Panc1 (cell line): ENCODE results near the gene CBS. TPM values are rescaled to one million over a fixed set of nuclear protein-coding genes. Genes with fewer than 3 reads are reported as not detected.
"Not testable (repeated sequence)": the region's sequence is repeated elsewhere in the genome, so short reads cannot be mapped to it uniquely, and the experiment has no call there.

Experiments used
- ATAC-seq: fragments of 200-7000 bp; cut with Tn5 transposase; 2 replicates; pipeline ENCODE4 v1.9.1; 2020; ENCODE audit warnings: mild to moderate bottlenecking, moderate library complexity
- Bru-seq: library from RNA; stranded (reverse); fragments of 400-500 nt; gene quantifications from one replicate; lab custom pipeline; 2021; lab: Mats Ljungman, UMichigan
- BruChase-seq, 2 experiments: library from RNA; stranded (reverse); fragments of 400-500 nt; gene quantifications; one replicate each; lab custom pipeline; 2021; lab: Mats Ljungman, UMichigan
- BruUV-seq: library from RNA; stranded (reverse); fragments of 400-500 nt; replicated peaks from 2 replicates; lab custom pipeline; 2021; lab: Mats Ljungman, UMichigan
- CTCF ChIA-PET: fragments of 300-600 bp; sonication (Branson Sonifier 250); formaldehyde crosslinking; loops from one replicate; lab custom pipeline; 2022; ENCODE audit warnings: antibody characterized with exemption; lab: Charles Lee
- POLR2A ChIA-PET: fragments of 300-600 bp; sonication (Branson Sonifier 250); formaldehyde crosslinking; loops from one replicate; lab custom pipeline; 2022; ENCODE audit warnings: antibody characterized with exemption; lab: Charles Lee
- DNase-seq: peaks from one replicate; pipeline ENCODE4 v3.0.0-alpha.2; 2010; ENCODE audit warnings: low read depth, low spot score
- H3K27ac ChIP-seq: 2 replicates; pipeline ENCODE4 v1.5.1; 2011; ENCODE audit warnings: mild to moderate bottlenecking, low read length, inconsistent platforms
- H3K27me3 ChIP-seq: fragments of 200-500 bp; sonication (Bioruptor generic); 2 replicates; pipeline ENCODE4 v1.6.0; 2014; ENCODE audit warnings: low read length, inconsistent platforms; ENCODE audit not compliant: control insufficient read depth, insufficient read depth
- H3K36me3 ChIP-seq: fragments of 200-500 bp; sonication (Bioruptor generic); 2 replicates; pipeline ENCODE4 v1.5.1; 2014; ENCODE audit warnings: inconsistent platforms, mild to moderate bottlenecking, low read length, moderate library complexity; ENCODE audit not compliant: control insufficient read depth, insufficient read depth
- H3K4me1 ChIP-seq: 2 replicates; pipeline ENCODE4 v1.5.1; 2011; ENCODE audit warnings: inconsistent platforms, mild to moderate bottlenecking, low read length, moderate library complexity; ENCODE audit not compliant: control insufficient read depth, insufficient read depth
- H3K4me3 ChIP-seq, 2 experiments: 2 replicates each; pipeline ENCODE4 v1.5.1; 2011 to 2012; ENCODE audit warnings: low read depth in 2 of 2, low read length in 2 of 2, mild to moderate bottlenecking in 2 of 2, inconsistent platforms in 1 of 2, moderate library complexity in 1 of 2
- H3K9me3 ChIP-seq: fragments of 200-500 bp; sonication (Bioruptor generic); 2 replicates; pipeline ENCODE4 v1.5.1; 2014; ENCODE audit warnings: low read depth, mild to moderate bottlenecking, inconsistent platforms, low read length, moderate library complexity; ENCODE audit not compliant: control insufficient read depth, insufficient read depth
- in situ Hi-C: cut with HindIII; loops from 2 replicates; pipeline ENCODE4 v1.10.0; 2016; ENCODE audit warnings: low sequenced_read_pairs, low pct_unique_long_range_greater_than_20kb
- intact Hi-C: fragments of 100-400 bp; cut with micrococcal nuclease; formaldehyde crosslinking; loops from one replicate; pipeline ENCODE4 v1.10.0; 2022; ENCODE audit not compliant: unreplicated experiment
- long read RNA-seq: library from polyadenylated mRNA; unstranded; transcript quantifications from one replicate; pipeline ENCODE4 v2.0.0, GENCODE V29; 2021; ENCODE audit not compliant: unreplicated experiment
- polyA plus RNA-seq: library from polyadenylated mRNA; unstranded; fragments of >200 nt; gene quantifications from one replicate; pipeline ENCODE4 v1.2.1, GENCODE V29; 2012; ENCODE audit warnings: missing spikeins; ENCODE audit not compliant: insufficient read length
- total RNA-seq: library from RNA; stranded (reverse); gene quantifications from one replicate; pipeline ENCODE4 v1.2.1, GENCODE V29; 2021; ENCODE audit not compliant: unreplicated experiment

CBS gene
- total RNA-seq = 62.5 TPM
- polyA plus RNA-seq = 137 TPM
- percentile 40 among the genes with signal in this experiment for Bru-seq, nascent RNA
- percentile 43 among the genes with signal in this experiment for BruChase-seq, experiment 1, labeled RNA remaining after a 2-hour chase
- percentile 45 among the genes with signal in this experiment for BruChase-seq, experiment 2, labeled RNA remaining after a 6-hour chase
- long read RNA-seq, transcript CBS-201 (17 exons, 2,583 nt) = minor isoform, 5 of 135 reads
- long read RNA-seq, transcript CBS-204 (17 exons, 2,605 nt) = major isoform, 74 of 135 reads
- long read RNA-seq, partial matches to known transcripts = 24 of 135 reads
- long read RNA-seq, other reads (novel, unspliced or antisense) = 30 of 135 reads

DNA sequence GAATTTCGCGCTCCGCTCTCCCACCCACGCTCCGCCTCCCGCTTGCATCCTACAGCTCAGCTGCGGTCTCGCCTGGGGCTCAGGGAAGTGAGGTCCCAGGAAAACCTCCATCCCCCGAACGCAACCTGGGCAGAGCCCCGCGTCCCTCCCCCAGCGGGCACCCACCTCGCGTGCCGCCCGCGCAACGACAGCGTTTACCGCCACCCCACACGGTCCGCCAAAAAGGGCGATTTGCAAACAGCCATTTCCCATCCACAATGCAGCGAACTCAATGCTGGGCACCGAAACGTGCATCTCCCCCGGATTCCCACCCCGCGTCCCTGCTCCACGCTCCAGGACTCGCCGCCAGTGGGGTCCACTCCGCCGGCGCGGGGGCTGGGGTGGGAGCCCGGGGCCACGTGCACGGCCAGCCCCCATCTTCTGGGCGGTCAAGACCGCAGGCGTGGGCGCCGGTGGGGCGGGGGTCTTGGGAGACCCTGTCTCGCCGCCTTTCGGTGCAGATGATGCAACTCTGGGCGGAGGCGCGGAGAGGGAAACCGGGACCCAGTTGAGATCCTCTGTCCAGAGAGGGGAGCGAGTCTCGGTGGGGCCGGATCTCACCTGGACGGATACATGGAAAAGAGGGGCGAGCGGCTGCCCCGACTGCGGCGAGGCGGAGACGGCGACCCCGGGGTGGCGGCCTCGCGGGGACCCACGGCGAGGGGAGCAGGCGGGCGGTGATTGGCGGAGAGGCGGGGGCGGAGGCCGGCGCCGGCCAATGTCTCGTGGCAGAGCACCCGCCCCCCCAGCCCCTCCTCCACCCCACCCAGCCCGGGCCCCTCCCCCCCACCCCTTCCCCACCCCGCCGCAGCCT lies at the start of gene CBS:
Gene CBS (minus strand): TSS at position 666 of the 853 bp plus-strand sequence. CDS start 3,642 bp downstream, outside the sequence.
- POLR2A ChIA-PET, H3K27me3 ChIP-seq, BruUV-seq, H3K9me3 ChIP-seq, H3K27ac ChIP-seq, H3K4me1 ChIP-seq, intact Hi-C loops, H3K36me3 ChIP-seq, DNase-seq, H3K4me3 ChIP-seq, in situ Hi-C loops, CTCF ChIA-PET: not testable (repeated sequence)
- peak; percentile 62 for ATAC-seq

GRCh38 chr21:43115956-43116355 lies 40.3 kb upstream of the CBS start:
- ATAC-seq, H3K4me1 ChIP-seq, H3K4me3 ChIP-seq, H3K36me3 ChIP-seq, CTCF ChIA-PET, H3K27me3 ChIP-seq, DNase-seq, BruUV-seq, intact Hi-C loops, H3K9me3 ChIP-seq, H3K27ac ChIP-seq, POLR2A ChIA-PET, in situ Hi-C loops: not testable (repeated sequence)

DNA sequence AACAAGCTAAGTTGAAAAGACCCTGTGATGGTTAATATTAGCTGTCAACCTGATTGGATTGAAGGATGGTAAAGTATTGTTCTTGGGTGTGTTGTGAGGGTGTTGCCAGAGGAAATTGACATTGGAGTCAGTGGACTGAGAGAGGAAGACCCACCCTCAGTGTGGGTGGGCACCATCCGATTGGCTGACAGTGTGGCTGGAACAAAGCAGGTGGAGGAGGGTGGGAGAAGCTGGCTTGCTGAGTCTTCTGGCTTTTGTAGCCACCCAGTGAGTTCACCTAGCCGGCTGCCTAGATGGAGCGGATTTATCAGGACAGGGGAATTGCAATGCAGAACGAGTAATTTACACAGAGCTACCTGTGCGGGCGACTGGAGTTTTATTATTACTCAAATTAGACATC lies 38.8 kb upstream of the CBS start:
- BruUV-seq, ATAC-seq, DNase-seq, H3K36me3 ChIP-seq, H3K4me1 ChIP-seq, H3K27ac ChIP-seq, CTCF ChIA-PET, H3K27me3 ChIP-seq, H3K4me3 ChIP-seq, POLR2A ChIA-PET, H3K9me3 ChIP-seq, intact Hi-C loops, in situ Hi-C loops: not testable (repeated sequence)

DNA sequence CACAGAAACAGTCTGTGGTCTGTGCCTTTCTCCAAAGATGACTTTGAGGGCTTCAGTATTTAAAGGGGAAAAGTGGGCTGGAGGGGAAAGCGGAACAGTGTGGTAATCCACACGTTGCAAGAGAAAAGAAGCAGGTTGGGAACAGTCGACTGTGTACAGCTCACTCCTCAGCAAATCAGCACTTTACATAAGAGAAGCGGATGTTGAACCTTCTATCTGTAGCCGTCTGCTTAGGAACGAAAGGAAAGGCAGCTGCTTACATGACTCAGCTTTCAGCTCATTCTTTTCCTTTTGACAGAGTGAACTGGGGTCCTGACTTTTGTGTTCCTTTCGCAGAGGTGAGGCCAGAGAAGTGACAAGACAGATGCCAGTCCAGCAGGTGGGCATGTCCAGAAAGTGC lies 33.4 kb upstream of the CBS start:
- H3K4me1 ChIP-seq, H3K36me3 ChIP-seq, ATAC-seq, POLR2A ChIA-PET, BruUV-seq, H3K27ac ChIP-seq, H3K9me3 ChIP-seq, intact Hi-C loops, H3K27me3 ChIP-seq, in situ Hi-C loops, H3K4me3 ChIP-seq, CTCF ChIA-PET, DNase-seq: not testable (repeated sequence)

DNA sequence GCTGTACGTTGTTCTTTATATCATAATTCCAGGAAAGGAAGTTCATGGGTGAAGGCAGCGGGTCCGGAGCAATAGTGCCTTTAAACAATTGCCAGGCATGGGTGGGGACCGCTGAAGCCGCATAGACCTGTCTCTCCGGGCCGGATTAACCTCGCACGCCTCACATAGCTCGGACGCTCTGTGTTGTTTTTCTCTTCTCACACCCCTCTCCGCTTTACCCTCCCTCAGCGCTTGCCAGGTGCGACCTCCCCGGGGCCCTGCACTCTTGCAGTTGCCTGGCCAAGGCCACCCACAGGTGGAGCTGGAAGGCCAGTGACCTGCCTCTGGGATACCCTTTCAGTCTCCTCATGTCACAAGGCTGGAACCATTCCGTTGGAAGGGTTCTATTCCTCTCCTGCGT lies 32.5 kb upstream of the CBS start:
- ATAC-seq, intact Hi-C loops, CTCF ChIA-PET, in situ Hi-C loops, H3K4me3 ChIP-seq, H3K9me3 ChIP-seq, POLR2A ChIA-PET, H3K36me3 ChIP-seq, H3K4me1 ChIP-seq, H3K27me3 ChIP-seq, DNase-seq, H3K27ac ChIP-seq: not testable (repeated sequence)
- BruUV-seq = TSS peak; percentile 84

- H3K4me1 ChIP-seq, in situ Hi-C loops, H3K27me3 ChIP-seq, H3K9me3 ChIP-seq, intact Hi-C loops, BruUV-seq, ATAC-seq, H3K36me3 ChIP-seq, H3K4me3 ChIP-seq, H3K27ac ChIP-seq, CTCF ChIA-PET, POLR2A ChIA-PET, DNase-seq: not testable (repeated sequence)
Measured at GRCh38 chr21:43107794-43108137, 32.1 kb upstream of the CBS start.
